ENCODE data around the gene CCN6.

Gene CCN6

GRCh38 chr6:112113431-112113830 is 59.5 kb downstream of the CCN6 start:
- no peaks in the 10 kb centered on the region for H3K9me3 ChIP-seq
- TF ChIP-seq CTCF (IDR thresholded peaks at IDR 0.05): no peak
- no peak overlapping the region for H3K4me3 ChIP-seq (ENCODE audit: low read depth in 1 of 2, low read length in 1 of 2)
- no peak overlapping the region for H3K27ac ChIP-seq
- no peaks in the 10 kb centered on the region for H3K36me3 ChIP-seq
- H3K27me3 ChIP-seq: no peaks in the 10 kb centered on the region
- H3K4me1 ChIP-seq (ENCODE audit: control insufficient read depth in 1 of 2, insufficient read depth in 1 of 2, low read depth in 1 of 2, low read length in 1 of 2): no peaks in the 10 kb centered on the region

- no peaks in the 10 kb centered on the region for H3K36me3 ChIP-seq
Measured at GRCh38 chr6:112113918-112114317, 60.0 kb downstream of the CCN6 start.

GRCh38 chr6:112114577-112115223 is 60.8 kb downstream of the CCN6 start:
- H3K36me3 ChIP-seq: no peaks in the 10 kb centered on the region

More at GRCh38 chr6:112113918-112114317, 60.0 kb downstream of the CCN6 start:
- Histone ChIP-seq H3K4me3 (ENCODE audit: low read depth in 1 of 2, low read length in 1 of 2) (no peak overlapping the region), H3K27ac (no peak overlapping the region), H3K9me3 (no peaks in the 10 kb centered on the region), H3K4me1 (ENCODE audit: control insufficient read depth in 1 of 2, insufficient read depth in 1 of 2, low read depth in 1 of 2, low read length in 1 of 2) (no peaks in the 10 kb centered on the region), H3K27me3 (no peaks in the 10 kb centered on the region)
- no peak for TF ChIP-seq CTCF (IDR thresholded peaks at IDR 0.05)

GRCh38 chr6:112116221-112116620 is 62.3 kb downstream of the CCN6 start:
- no peaks in the 10 kb centered on the region for H3K36me3 ChIP-seq
- H3K4me1 ChIP-seq (ENCODE audit: control insufficient read depth in 1 of 2, insufficient read depth in 1 of 2, low read depth in 1 of 2, low read length in 1 of 2): no peaks in the 10 kb centered on the region
- no peaks in the 10 kb centered on the region for H3K9me3 ChIP-seq
- no peak overlapping the region for H3K4me3 ChIP-seq (ENCODE audit: low read depth in 1 of 2, low read length in 1 of 2)
- H3K27ac ChIP-seq: no peak overlapping the region
- no peaks in the 10 kb centered on the region for H3K27me3 ChIP-seq
- no peak for TF ChIP-seq CTCF (IDR thresholded peaks at IDR 0.05)

More at GRCh38 chr6:112114577-112115223, 60.8 kb downstream of the CCN6 start:
- H3K9me3 ChIP-seq: no peaks in the 10 kb centered on the region
- no peak overlapping the region for H3K4me3 ChIP-seq (ENCODE audit: low read depth in 1 of 2, low read length in 1 of 2)
- H3K27me3 ChIP-seq: no peaks in the 10 kb centered on the region
- no peak for TF ChIP-seq CTCF (IDR thresholded peaks at IDR 0.05)
- no peak overlapping the region for H3K27ac ChIP-seq
- no peaks in the 10 kb centered on the region for H3K4me1 ChIP-seq (ENCODE audit: control insufficient read depth in 1 of 2, insufficient read depth in 1 of 2, low read depth in 1 of 2, low read length in 1 of 2)

GRCh38 chr6:112117554-112117953 is 63.6 kb downstream of the CCN6 start:
- Histone ChIP-seq H3K27ac (no peak overlapping the region), H3K4me3 (ENCODE audit: low read depth in 1 of 2, low read length in 1 of 2) (no peak overlapping the region), H3K27me3 (no peaks in the 10 kb centered on the region), H3K36me3 (no peaks in the 10 kb centered on the region), H3K4me1 (ENCODE audit: control insufficient read depth in 1 of 2, insufficient read depth in 1 of 2, low read depth in 1 of 2, low read length in 1 of 2) (no peaks in the 10 kb centered on the region), H3K9me3 (no peaks in the 10 kb centered on the region)
- no peak for TF ChIP-seq CTCF (IDR thresholded peaks at IDR 0.05)

All from neutrophil (primary cell).